ENCODE results near the gene SDHA. TPM values are rescaled to one million over a fixed set of nuclear protein-coding genes. Genes with fewer than 3 reads are reported as not detected.

Gene SDHA
- total and polyA plus RNA-seq, 2 of the 13 experiments (the other 11 are each of a cell fraction or from before 2014, with no cell fraction given) = 185 to 240 TPM

DNA sequence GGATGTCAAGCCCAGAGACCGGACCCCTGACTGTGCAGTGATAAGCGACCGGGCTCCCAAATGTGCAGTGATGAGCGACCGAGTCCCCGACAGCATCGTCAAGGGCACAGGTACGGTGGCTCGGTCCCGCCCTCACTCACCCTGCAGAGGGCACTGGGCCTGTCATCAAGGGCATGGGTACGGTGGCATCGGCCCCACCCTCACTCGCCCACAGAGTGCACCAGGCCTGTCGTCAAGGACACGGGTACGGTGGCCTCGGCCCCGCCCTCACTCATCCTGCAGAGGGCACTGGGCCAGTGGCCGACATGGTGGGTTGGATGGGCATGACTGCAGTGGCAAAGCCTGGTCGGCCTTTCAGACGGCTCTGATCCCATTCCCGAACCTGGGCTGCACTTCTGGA lies 36.6 kb upstream of the SDHA start (continued):
- TF ChIP-seq, protein P1, sequence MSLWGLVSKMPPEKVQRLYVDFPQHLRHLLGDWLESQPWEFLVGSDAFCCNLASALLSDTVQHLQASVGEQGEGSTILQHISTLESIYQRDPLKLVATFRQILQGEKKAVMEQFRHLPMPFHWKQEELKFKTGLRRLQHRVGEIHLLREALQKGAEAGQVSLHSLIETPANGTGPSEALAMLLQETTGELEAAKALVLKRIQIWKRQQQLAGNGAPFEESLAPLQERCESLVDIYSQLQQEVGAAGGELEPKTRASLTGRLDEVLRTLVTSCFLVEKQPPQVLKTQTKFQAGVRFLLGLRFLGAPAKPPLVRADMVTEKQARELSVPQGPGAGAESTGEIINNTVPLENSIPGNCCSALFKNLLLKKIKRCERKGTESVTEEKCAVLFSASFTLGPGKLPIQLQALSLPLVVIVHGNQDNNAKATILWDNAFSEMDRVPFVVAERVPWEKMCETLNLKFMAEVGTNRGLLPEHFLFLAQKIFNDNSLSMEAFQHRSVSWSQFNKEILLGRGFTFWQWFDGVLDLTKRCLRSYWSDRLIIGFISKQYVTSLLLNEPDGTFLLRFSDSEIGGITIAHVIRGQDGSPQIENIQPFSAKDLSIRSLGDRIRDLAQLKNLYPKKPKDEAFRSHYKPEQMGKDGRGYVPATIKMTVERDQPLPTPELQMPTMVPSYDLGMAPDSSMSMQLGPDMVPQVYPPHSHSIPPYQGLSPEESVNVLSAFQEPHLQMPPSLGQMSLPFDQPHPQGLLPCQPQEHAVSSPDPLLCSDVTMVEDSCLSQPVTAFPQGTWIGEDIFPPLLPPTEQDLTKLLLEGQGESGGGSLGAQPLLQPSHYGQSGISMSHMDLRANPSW (CRISPR knock-in tag; IDR thresholded peaks at IDR 0.05; ENCODE audit: borderline replicate concordance) = no peak
- TF ChIP-seq RFXAP (CRISPR knock-in tag; IDR thresholded peaks at IDR 0.05; ENCODE audit: borderline replicate concordance) = no peak
- TF ChIP-seq EP300 (IDR thresholded peaks at IDR 0.05; ENCODE audit: low read depth in 2 of 2, low read length in 2 of 2) = no peak
- no peak for TF ChIP-seq EP300 (CRISPR knock-in tag; IDR thresholded peaks at IDR 0.05; ENCODE audit: borderline replicate concordance)
- TF ChIP-seq, protein P2, sequence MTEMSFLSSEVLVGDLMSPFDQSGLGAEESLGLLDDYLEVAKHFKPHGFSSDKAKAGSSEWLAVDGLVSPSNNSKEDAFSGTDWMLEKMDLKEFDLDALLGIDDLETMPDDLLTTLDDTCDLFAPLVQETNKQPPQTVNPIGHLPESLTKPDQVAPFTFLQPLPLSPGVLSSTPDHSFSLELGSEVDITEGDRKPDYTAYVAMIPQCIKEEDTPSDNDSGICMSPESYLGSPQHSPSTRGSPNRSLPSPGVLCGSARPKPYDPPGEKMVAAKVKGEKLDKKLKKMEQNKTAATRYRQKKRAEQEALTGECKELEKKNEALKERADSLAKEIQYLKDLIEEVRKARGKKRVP (CRISPR knock-in tag; IDR thresholded peaks at IDR 0.05) = no peak
- no peak for TF ChIP-seq ZFP41 (CRISPR knock-in tag; IDR thresholded peaks at IDR 0.05; ENCODE audit: borderline replicate concordance)
- TF ChIP-seq, protein P3, sequence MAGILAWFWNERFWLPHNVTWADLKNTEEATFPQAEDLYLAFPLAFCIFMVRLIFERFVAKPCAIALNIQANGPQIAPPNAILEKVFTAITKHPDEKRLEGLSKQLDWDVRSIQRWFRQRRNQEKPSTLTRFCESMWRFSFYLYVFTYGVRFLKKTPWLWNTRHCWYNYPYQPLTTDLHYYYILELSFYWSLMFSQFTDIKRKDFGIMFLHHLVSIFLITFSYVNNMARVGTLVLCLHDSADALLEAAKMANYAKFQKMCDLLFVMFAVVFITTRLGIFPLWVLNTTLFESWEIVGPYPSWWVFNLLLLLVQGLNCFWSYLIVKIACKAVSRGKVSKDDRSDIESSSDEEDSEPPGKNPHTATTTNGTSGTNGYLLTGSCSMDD (CRISPR knock-in tag; IDR thresholded peaks at IDR 0.05) = no peak
- no peak for TF ChIP-seq MYC (CRISPR knock-in tag; IDR thresholded peaks at IDR 0.05; ENCODE audit: borderline replicate concordance)

DNA sequence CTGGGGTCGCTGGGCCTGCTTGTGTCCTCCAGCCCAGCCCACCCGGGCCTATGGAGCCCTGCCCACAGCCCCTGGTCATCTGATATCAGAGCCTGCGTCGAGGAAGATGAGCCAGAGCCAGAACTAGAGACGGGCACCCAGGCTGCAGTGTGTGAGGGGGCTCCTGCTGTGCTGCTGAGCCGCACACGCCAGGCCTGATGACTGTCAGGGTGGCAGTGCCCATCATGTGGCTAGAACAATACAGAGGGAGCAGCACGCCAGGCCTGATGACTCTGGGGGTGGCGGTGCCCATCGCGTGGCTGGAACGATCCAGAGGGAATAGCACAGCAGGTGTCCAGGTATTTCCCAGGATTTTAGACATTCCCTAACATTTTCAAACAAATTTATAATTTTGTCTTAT lies 36.0 kb upstream of the SDHA start:
- Histone ChIP-seq H3K4me2 (ENCODE audit: low read depth, low read length) (no peak overlapping the region), H4K20me1 (ENCODE audit: insufficient read depth, low read length) (no peaks in the 10 kb centered on the region), H2AFZ (ENCODE audit: low read length) (no peak overlapping the region), H3K27ac (ENCODE audit: extremely low read length, insufficient read depth, low read length) (no peak overlapping the region), H3K9me3 (ENCODE audit: low read length) (no peaks in the 10 kb centered on the region), H3K4me3 (replicated peaks in 1 of 3; ENCODE audit: insufficient read depth in 1 of 3, low read depth in 2 of 3, low read length in 3 of 3) (no peak overlapping the region), H3K4me1 (ENCODE audit: insufficient read depth, low read length) (no peaks in the 10 kb centered on the region), H3K36me3 (replicated peaks in 1 of 2; ENCODE audit: control insufficient read depth in 1 of 2, insufficient read depth in 2 of 2, low read length in 2 of 2) (no peaks in the 10 kb centered on the region), H3K79me2 (ENCODE audit: insufficient read depth, low read length) (no peaks in the 10 kb centered on the region), H3K9ac (ENCODE audit: insufficient read depth, low read depth, low read length) (no peak overlapping the region), H3K27me3 (ENCODE audit: control insufficient read depth in 1 of 2, insufficient read depth in 2 of 2, low read length in 2 of 2) (peaks cover 0 to 37% of the 10 kb centered on the region in 2 experiments; a peak in 4 of 5 replicates)
- ChIA-PET CTCF (ENCODE audit: low intra/inter-chr PET ratio, low total read pairs) (no interaction called here), POLR2A (no interaction called here)
- in situ Hi-C loops (cut with HindIII; ENCODE audit: extremely low pct_ligation_motif_present, low pct_unique_long_range_greater_than_20kb) = no loop called here
- intact Hi-C loops (cut with micrococcal nuclease; ENCODE audit: unreplicated experiment) = no loop called here
- ATAC-seq (no peak), FAIRE-seq (no peak), DNase-seq (ENCODE audit: low spot score) (no peak)
- no TSS peak for BruUV-seq (replicated peaks)
- 74% methylated on average over 12 of the region's 12 CpGs for WGBS (ENCODE audit: low lambda C conversion rate)
- no peak for TF ChIP-seq ZKSCAN1 (IDR thresholded peaks at IDR 0.05; ENCODE audit: low read length)
- TF ChIP-seq, protein P4, sequence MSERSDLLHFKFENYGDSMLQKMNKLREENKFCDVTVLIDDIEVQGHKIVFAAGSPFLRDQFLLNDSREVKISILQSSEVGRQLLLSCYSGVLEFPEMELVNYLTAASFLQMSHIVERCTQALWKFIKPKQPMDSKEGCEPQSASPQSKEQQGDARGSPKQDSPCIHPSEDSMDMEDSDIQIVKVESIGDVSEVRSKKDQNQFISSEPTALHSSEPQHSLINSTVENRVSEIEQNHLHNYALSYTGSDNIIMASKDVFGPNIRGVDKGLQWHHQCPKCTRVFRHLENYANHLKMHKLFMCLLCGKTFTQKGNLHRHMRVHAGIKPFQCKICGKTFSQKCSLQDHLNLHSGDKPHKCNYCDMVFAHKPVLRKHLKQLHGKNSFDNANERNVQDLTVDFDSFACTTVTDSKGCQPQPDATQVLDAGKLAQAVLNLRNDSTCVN (CRISPR knock-in tag; IDR thresholded peaks at IDR 0.05; ENCODE audit: borderline replicate concordance) = no peak
- TF ChIP-seq JDP2 (CRISPR knock-in tag; IDR thresholded peaks at IDR 0.05; ENCODE audit: borderline replicate concordance) = no peak
- TF ChIP-seq KLF11 (CRISPR knock-in tag; IDR thresholded peaks at IDR 0.05) = no peak
- TF ChIP-seq ZSCAN30 (CRISPR knock-in tag; IDR thresholded peaks at IDR 0.05) = no peak
